ENCODE results near the gene RASSF8. TPM values are rescaled to one million over a fixed set of nuclear protein-coding genes. Genes with fewer than 3 reads are reported as not detected.

The RASSF8 gene
- total RNA-seq, 4 donors from 2014 or later: 3.6 to 15.1 (median 8.8) TPM

GRCh38 chr12:26101763-26102162 is 143.3 kb downstream of the RASSF8 start:
- no peak overlapping the region for H3K4me3 ChIP-seq
- no peaks in the 10 kb centered on the region for H3K9me3 ChIP-seq
- WGBS, 2 donors: 51 to 74% methylated on average over 4 of the region's 4 CpGs
- TF ChIP-seq CTCF (IDR thresholded peaks at IDR 0.05) (no peak), POLR2A (IDR thresholded peaks at IDR 0.05) (no peak)
- DNase-seq: no peak
- no peak overlapping the region for H3K27ac ChIP-seq
- H3K27me3 ChIP-seq: no peaks in the 10 kb centered on the region
- intact Hi-C loops (cut with DNase I): no loop called here
- no peaks in the 10 kb centered on the region for H3K36me3 ChIP-seq
- H3K4me1 ChIP-seq: peaks cover 0 to 22% (median 0%) of the 10 kb centered on the region in 3 donors

GRCh38 chr12:26102953-26103352 is 144.5 kb downstream of the RASSF8 start:
- no peak overlapping the region for H3K4me3 ChIP-seq
- no peak for DNase-seq
- H3K27ac ChIP-seq: no peak overlapping the region
- peaks cover 0 to 14% (median 0%) of the 10 kb centered on the region in 3 donors for H3K4me1 ChIP-seq
- intact Hi-C loops (cut with DNase I): no loop called here
- WGBS, 2 donors: 69 to 77% methylated on average over 5 of the region's 5 CpGs
- H3K9me3 ChIP-seq: no peaks in the 10 kb centered on the region
- H3K36me3 ChIP-seq: no peaks in the 10 kb centered on the region
- no peak for TF ChIP-seq CTCF (IDR thresholded peaks at IDR 0.05)
- TF ChIP-seq POLR2A (IDR thresholded peaks at IDR 0.05): no peak
- H3K27me3 ChIP-seq: no peaks in the 10 kb centered on the region

GRCh38 chr12:26106347-26106746 is 147.9 kb downstream of the RASSF8 start:
- H3K4me3 ChIP-seq: no peak overlapping the region
- intact Hi-C loops (cut with DNase I): no loop called here
- H3K36me3 ChIP-seq: no peaks in the 10 kb centered on the region
- 60 to 67% methylated on average over 4 of the region's 4 CpGs for WGBS, 2 donors
- no peak for DNase-seq
- TF ChIP-seq CTCF (IDR thresholded peaks at IDR 0.05) (no peak), POLR2A (IDR thresholded peaks at IDR 0.05) (no peak)
- no peaks in the 10 kb centered on the region for H3K9me3 ChIP-seq
- H3K27ac ChIP-seq: no peak overlapping the region
- H3K27me3 ChIP-seq: no peaks in the 10 kb centered on the region
- H3K4me1 ChIP-seq: peaks cover 0 to 8% (median 0%) of the 10 kb centered on the region in 3 donors

GRCh38 chr12:26108915-26109314 is 150.4 kb downstream of the RASSF8 start:
- Histone ChIP-seq H3K4me3 (no peak overlapping the region), H3K36me3 (no peaks in the 10 kb centered on the region), H3K27me3 (no peaks in the 10 kb centered on the region), H3K4me1 (peaks cover 0 to 14% (median 8%) of the 10 kb centered on the region in 3 donors), H3K27ac (peak overlapping the region in 1 of 4 donors; percentile 68), H3K9me3 (no peaks in the 10 kb centered on the region)
- TF ChIP-seq POLR2A (IDR thresholded peaks at IDR 0.05): no peak
- no peak for TF ChIP-seq CTCF (IDR thresholded peaks at IDR 0.05)
- DNase-seq: no peak
- intact Hi-C loops (cut with DNase I): no loop called here
- 63 to 74% methylated on average over 1 to 2 of the region's 2 CpGs for WGBS, 2 donors

- peak overlapping the region in 3 of 4 donors; percentile 54 to 77 (median 68) for H3K27ac ChIP-seq
- no peak for DNase-seq
- no peak for TF ChIP-seq POLR2A (IDR thresholded peaks at IDR 0.05)
- no peak for TF ChIP-seq CTCF (IDR thresholded peaks at IDR 0.05)
Observed at GRCh38 chr12:26109343-26109881, 150.9 kb downstream of the RASSF8 start.

More at GRCh38 chr12:26109343-26109881, 150.9 kb downstream of the RASSF8 start:
- no peaks in the 10 kb centered on the region for H3K9me3 ChIP-seq
- peaks cover 0 to 16% (median 8%) of the 10 kb centered on the region in 3 donors for H3K4me1 ChIP-seq
- H3K4me3 ChIP-seq: no peak overlapping the region
- H3K27me3 ChIP-seq: no peaks in the 10 kb centered on the region
- intact Hi-C loops (cut with DNase I): no loop called here
- 69 to 70% methylated on average over 10 of the region's 10 CpGs for WGBS, 2 donors
- H3K36me3 ChIP-seq: no peaks in the 10 kb centered on the region

Data from esophagus squamous epithelium (tissue), 5 donors.